ENCODE results near the gene BTD. TPM values are rescaled to one million over a fixed set of nuclear protein-coding genes. Genes with fewer than 3 reads are reported as not detected.

Gene BTD, protein sequence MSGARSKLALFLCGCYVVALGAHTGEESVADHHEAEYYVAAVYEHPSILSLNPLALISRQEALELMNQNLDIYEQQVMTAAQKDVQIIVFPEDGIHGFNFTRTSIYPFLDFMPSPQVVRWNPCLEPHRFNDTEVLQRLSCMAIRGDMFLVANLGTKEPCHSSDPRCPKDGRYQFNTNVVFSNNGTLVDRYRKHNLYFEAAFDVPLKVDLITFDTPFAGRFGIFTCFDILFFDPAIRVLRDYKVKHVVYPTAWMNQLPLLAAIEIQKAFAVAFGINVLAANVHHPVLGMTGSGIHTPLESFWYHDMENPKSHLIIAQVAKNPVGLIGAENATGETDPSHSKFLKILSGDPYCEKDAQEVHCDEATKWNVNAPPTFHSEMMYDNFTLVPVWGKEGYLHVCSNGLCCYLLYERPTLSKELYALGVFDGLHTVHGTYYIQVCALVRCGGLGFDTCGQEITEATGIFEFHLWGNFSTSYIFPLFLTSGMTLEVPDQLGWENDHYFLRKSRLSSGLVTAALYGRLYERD
- 10 to 100 TPM in 1 of 2 donors, 1 to 10 TPM in 1; 5.1 to 10.6 TPM for polyA plus RNA-seq

DNA sequence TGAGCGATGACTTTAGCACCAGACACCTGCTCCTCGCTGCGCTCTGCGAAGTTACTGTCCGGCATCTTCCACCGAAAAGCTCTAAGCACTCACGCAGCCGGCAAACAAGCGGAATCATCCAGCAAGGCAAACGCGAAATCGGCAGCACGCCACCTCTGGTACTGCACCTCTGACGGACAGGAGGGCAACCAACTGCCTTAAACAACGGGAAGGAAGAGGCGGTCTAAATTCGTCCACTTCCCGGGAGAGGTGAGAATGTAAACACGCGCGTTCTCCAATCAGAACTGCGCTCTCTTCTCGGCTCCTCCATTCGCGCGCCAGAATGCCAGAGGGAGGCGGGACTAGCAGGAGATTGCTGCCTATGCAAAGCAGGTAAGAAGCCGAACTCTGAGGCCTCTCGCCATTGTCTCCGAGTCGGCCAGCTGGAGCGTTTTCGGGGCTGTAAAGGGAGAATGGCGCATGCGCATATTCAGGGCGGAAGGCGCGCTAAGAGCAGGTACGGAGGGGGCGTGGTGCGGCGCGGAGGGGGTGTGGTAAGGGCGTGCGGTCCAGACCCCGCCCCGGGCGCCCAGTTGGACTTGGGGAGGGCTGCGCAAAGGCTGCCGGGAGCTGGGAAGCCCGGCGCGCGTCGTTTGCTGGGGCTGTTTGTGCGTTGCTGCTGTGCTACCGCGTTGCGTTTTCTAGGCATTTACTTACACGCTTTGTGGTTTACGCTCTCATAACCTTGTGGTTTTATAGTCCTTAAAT lies at the start of gene BTD, which contains the start of gene HACL1:
TSS of gene BTD (plus strand) at position 347 of the 747 bp plus-strand sequence. CDS start 33,695 bp downstream, outside the sequence.
TSS of gene HACL1 (minus strand) at position 171 of the 747 bp plus-strand sequence. CDS start at position 65, 106 bp downstream.
- 0 to 1% methylated on average over 59 to 61 of the region's 61 CpGs for WGBS, 2 donors
- no peaks in the 10 kb centered on the region for H3K36me3 ChIP-seq (ENCODE audit: control insufficient read depth in 2 of 2, insufficient read depth in 2 of 2, low read length in 1 of 2)
- peak within 1 kb of the TSS; percentile 84 to 86 for H3K4me3 ChIP-seq (ENCODE audit: low read depth in 1 of 2, low read length in 2 of 2)
- peak within 1 kb of the TSS; percentile 82 to 89 for H3K27ac ChIP-seq (ENCODE audit: low read depth in 2 of 2, low read length in 1 of 2)
- H3K4me1 ChIP-seq (ENCODE audit: control insufficient read depth in 2 of 2, insufficient read depth in 2 of 2, low read length in 1 of 2) = peaks cover 0 to 3% of the 10 kb centered on the region in 2 donors
- no peaks in the 10 kb centered on the region for H3K27me3 ChIP-seq (ENCODE audit: control insufficient read depth in 1 of 2, insufficient read depth in 2 of 2, low read length in 2 of 2)
- H3K9me3 ChIP-seq (ENCODE audit: control insufficient read depth in 2 of 2, insufficient read depth in 1 of 2, low read depth in 1 of 2, low read length in 1 of 2) = no peaks in the 10 kb centered on the region

DNA sequence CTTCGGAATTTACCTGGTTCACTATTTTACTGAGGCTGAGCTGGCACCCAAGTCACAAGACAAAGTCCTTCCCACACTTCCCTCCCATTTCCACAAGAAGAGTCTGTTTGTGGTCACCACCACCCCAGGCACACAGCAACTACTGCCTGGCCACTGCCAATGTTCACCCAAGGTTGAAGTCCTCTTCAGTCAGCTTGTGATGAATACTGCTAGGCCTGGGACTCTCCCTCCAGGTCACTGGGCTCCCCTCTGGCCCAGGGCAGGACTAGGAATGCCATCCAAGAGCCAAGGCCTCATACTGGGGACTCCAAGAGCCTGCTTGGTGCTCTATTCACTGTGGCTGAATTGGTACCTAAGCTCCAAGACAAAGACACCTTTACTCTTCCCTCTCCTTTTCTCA lies 49.6 kb upstream of the BTD start:
- Histone ChIP-seq H3K4me1 (ENCODE audit: control insufficient read depth in 2 of 2, insufficient read depth in 2 of 2, low read length in 1 of 2) (peaks cover 0 to 2% of the 10 kb centered on the region in 2 donors), H3K27me3 (ENCODE audit: control insufficient read depth in 1 of 2, insufficient read depth in 2 of 2, low read length in 2 of 2) (no peaks in the 10 kb centered on the region), H3K27ac (ENCODE audit: low read depth in 2 of 2, low read length in 1 of 2) (no peak overlapping the region), H3K9me3 (ENCODE audit: control insufficient read depth in 2 of 2, insufficient read depth in 1 of 2, low read depth in 1 of 2, low read length in 1 of 2) (no peaks in the 10 kb centered on the region), H3K4me3 (ENCODE audit: low read depth in 1 of 2, low read length in 2 of 2) (no peak overlapping the region), H3K36me3 (ENCODE audit: control insufficient read depth in 2 of 2, insufficient read depth in 2 of 2, low read length in 1 of 2) (no peaks in the 10 kb centered on the region)
- 81 to 87% methylated on average over 1 of the region's 1 CpG for WGBS, 2 donors

DNA sequence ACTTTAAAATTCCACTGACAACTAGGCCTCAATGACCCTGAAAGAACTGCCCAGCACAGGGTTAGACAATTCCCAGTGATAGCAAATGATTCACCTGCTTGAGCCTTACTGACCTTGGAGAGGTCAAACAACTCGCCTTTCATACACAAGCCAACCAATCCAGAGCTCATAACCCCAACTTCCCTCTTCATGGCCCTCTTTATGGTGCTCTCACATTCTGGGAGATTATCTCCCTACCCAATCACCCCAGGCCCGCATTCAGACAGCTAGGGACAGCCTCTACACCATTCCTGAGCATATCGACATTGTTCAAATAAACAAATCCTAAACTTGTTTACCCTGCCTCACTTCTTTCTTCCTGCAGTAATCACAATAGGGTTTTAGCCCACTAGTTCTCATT lies 47.8 kb upstream of the BTD start:
- Histone ChIP-seq H3K4me1 (ENCODE audit: control insufficient read depth in 2 of 2, insufficient read depth in 2 of 2, low read length in 1 of 2) (peaks cover 0 to 2% of the 10 kb centered on the region in 2 donors), H3K9me3 (ENCODE audit: control insufficient read depth in 2 of 2, insufficient read depth in 1 of 2, low read depth in 1 of 2, low read length in 1 of 2) (no peaks in the 10 kb centered on the region), H3K27me3 (ENCODE audit: control insufficient read depth in 1 of 2, insufficient read depth in 2 of 2, low read length in 2 of 2) (no peaks in the 10 kb centered on the region), H3K36me3 (ENCODE audit: control insufficient read depth in 2 of 2, insufficient read depth in 2 of 2, low read length in 1 of 2) (no peaks in the 10 kb centered on the region), H3K4me3 (ENCODE audit: low read depth in 1 of 2, low read length in 2 of 2) (no peak overlapping the region), H3K27ac (ENCODE audit: low read depth in 2 of 2, low read length in 1 of 2) (no peak overlapping the region)
- 80 to 83% methylated on average over 3 of the region's 3 CpGs for WGBS, 2 donors

DNA sequence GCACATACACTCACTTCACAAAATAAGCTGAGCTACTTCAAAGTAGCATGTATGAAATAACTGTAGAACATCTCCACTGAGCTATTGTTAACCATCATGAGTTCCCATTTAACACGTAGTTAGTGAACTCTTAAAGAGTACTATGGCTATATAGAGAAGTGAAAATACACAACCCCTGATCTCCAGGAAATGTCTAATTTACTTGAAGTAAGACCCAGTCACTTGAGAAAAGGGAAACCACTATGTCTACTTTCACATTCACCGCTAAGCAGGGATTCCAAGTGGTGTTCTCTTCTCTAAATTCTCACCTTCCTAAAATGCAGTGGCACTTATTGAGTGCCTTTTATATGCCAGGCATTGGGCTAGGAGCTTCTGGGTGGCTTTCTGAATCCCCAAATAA lies 45.0 kb upstream of the BTD start:
- 66 to 72% methylated on average over 2 of the region's 2 CpGs for WGBS, 2 donors
- H3K36me3 ChIP-seq (ENCODE audit: control insufficient read depth in 2 of 2, insufficient read depth in 2 of 2, low read length in 1 of 2) = no peaks in the 10 kb centered on the region

DNA sequence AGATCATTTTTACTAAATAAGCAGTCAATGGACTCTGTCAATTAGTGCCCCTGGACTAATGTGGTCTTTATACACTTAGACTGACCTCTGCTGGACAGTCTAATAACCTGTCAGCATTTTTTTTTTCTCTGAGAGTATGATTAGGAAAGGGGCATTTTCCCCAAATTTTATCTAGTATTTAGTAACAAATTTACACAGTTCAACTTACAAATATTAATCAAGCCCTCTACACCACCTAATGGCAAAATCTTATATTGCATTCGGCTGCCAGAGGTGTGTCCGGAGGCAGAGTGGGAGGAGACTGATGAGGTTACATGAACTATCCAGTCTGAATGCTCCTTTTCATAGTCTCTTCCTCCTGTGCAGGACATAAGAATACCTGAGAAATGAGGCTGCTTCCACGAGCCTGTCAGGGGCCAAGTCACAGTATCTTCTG lies 44.0 kb upstream of the BTD start:
- no peak overlapping the region for H3K27ac ChIP-seq (ENCODE audit: low read depth in 2 of 2, low read length in 1 of 2)
- H3K9me3 ChIP-seq (ENCODE audit: control insufficient read depth in 2 of 2, insufficient read depth in 1 of 2, low read depth in 1 of 2, low read length in 1 of 2) = no peaks in the 10 kb centered on the region
- H3K4me3 ChIP-seq (ENCODE audit: low read depth in 1 of 2, low read length in 2 of 2) = no peak overlapping the region
- H3K36me3 ChIP-seq (ENCODE audit: control insufficient read depth in 2 of 2, insufficient read depth in 2 of 2, low read length in 1 of 2) = no peaks in the 10 kb centered on the region
- WGBS, 2 donors = 2 to 3% methylated on average over 3 of the region's 3 CpGs
- no peaks in the 10 kb centered on the region for H3K27me3 ChIP-seq (ENCODE audit: control insufficient read depth in 1 of 2, insufficient read depth in 2 of 2, low read length in 2 of 2)
- H3K4me1 ChIP-seq (ENCODE audit: control insufficient read depth in 2 of 2, insufficient read depth in 2 of 2, low read length in 1 of 2) = no peaks in the 10 kb centered on the region

More for the DNA sequence above, 45.0 kb upstream of the BTD start:
- H3K4me3 ChIP-seq (ENCODE audit: low read depth in 1 of 2, low read length in 2 of 2) = no peak overlapping the region
- H3K27me3 ChIP-seq (ENCODE audit: control insufficient read depth in 1 of 2, insufficient read depth in 2 of 2, low read length in 2 of 2) = no peaks in the 10 kb centered on the region
- no peaks in the 10 kb centered on the region for H3K9me3 ChIP-seq (ENCODE audit: control insufficient read depth in 2 of 2, insufficient read depth in 1 of 2, low read depth in 1 of 2, low read length in 1 of 2)
- no peak overlapping the region for H3K27ac ChIP-seq (ENCODE audit: low read depth in 2 of 2, low read length in 1 of 2)
- H3K4me1 ChIP-seq (ENCODE audit: control insufficient read depth in 2 of 2, insufficient read depth in 2 of 2, low read length in 1 of 2) = no peaks in the 10 kb centered on the region

DNA sequence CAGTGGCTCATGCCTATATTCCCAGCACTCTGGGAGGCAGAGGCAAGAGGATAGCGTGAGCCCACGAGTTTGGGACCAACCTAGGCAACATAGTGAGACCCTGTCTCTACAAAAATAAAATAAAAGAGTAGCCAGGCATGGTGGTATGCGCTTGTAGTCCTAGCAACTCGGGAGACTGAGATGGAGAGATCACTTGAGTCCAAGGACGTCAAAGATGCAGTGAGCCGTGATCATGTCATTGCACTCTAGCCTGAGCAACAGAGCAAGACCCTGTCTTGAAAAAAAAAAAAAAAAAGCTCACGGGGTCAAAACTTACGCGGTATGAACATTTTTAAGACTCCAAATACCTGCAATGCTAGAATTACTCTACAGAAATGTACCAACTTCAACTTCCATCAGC lies 43.0 kb upstream of the BTD start:
- Histone ChIP-seq H3K27ac (ENCODE audit: low read depth in 2 of 2, low read length in 1 of 2) (no peak overlapping the region), H3K27me3 (ENCODE audit: control insufficient read depth in 1 of 2, insufficient read depth in 2 of 2, low read length in 2 of 2) (no peaks in the 10 kb centered on the region), H3K4me1 (ENCODE audit: control insufficient read depth in 2 of 2, insufficient read depth in 2 of 2, low read length in 1 of 2) (no peaks in the 10 kb centered on the region), H3K36me3 (ENCODE audit: control insufficient read depth in 2 of 2, insufficient read depth in 2 of 2, low read length in 1 of 2) (peaks cover 0 to 8% of the 10 kb centered on the region in 2 donors), H3K4me3 (ENCODE audit: low read depth in 1 of 2, low read length in 2 of 2) (no peak overlapping the region), H3K9me3 (ENCODE audit: control insufficient read depth in 2 of 2, insufficient read depth in 1 of 2, low read depth in 1 of 2, low read length in 1 of 2) (no peaks in the 10 kb centered on the region)
- whole genome bisulfite sequencing, 2 donors = 91 to 94% methylated on average over 9 of the region's 9 CpGs

DNA sequence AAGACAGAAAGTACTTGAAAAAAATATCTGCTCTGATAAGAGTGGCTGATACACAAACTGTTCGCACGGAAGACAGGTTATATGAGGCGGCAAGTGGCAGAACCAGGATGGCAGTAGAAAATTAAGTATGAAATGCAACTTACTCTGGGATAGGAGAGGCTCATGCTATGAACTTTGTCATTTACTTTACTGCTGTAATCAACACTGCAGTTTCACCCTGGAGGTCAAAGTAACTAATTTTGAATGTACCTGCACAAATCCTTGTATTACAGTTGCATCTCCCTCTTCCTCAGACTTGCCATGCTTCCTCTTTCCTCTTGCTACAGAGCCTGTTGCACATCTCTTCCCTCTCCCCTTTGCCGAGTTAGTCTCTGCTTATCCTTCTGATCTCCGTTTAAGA lies 39.0 kb upstream of the BTD start:
- Histone ChIP-seq H3K27me3 (ENCODE audit: control insufficient read depth in 1 of 2, insufficient read depth in 2 of 2, low read length in 2 of 2) (no peaks in the 10 kb centered on the region), H3K4me3 (ENCODE audit: low read depth in 1 of 2, low read length in 2 of 2) (no peak overlapping the region), H3K9me3 (ENCODE audit: control insufficient read depth in 2 of 2, insufficient read depth in 1 of 2, low read depth in 1 of 2, low read length in 1 of 2) (no peaks in the 10 kb centered on the region), H3K27ac (ENCODE audit: low read depth in 2 of 2, low read length in 1 of 2) (no peak overlapping the region), H3K36me3 (ENCODE audit: control insufficient read depth in 2 of 2, insufficient read depth in 2 of 2, low read length in 1 of 2) (peaks cover 2 to 10% of the 10 kb centered on the region in 2 donors), H3K4me1 (ENCODE audit: control insufficient read depth in 2 of 2, insufficient read depth in 2 of 2, low read length in 1 of 2) (no peaks in the 10 kb centered on the region)
- WGBS, 2 donors = 76 to 79% methylated on average over 5 of the region's 5 CpGs

DNA sequence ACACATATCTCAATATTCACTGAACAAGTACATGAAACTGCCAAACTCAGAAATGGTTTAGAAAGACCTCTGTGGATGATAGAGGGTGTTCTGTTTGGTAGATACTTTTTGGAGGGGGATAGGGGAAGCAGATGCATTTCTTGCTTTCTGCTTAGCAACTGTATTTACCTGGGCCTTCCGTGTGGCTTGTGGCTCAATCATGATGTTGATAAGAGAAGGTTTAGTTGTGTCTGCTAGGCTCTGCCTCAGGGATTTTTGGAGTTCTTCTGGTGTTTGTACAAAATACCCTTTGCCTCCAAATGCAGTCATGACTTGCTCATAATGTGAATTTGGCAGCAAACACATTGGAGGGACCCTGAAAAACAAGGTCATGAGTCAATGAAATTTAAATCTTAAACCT lies 38.4 kb upstream of the BTD start:
- WGBS, 2 donors = 48 to 66% methylated on average over 1 of the region's 1 CpG

DNA sequence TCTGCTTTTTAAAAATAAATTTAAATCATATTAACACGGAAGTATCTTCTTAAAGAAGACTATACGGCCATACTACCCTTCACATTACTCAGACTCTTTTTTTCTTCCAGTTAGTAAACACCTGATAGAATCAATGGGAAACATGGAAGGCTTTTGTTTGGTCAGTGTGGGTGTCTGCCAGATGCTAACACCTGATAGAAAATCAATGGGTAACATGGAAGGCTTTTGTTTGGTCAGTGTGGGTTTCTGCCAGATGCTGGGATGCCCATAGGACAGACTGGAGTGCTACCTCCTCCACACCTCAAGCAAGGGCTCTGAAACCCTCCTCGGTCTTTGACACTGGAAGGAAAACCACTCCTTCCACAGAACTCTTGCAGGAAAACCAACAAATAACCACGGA lies 29.4 kb upstream of the BTD start:
- Histone ChIP-seq H3K9me3 (ENCODE audit: control insufficient read depth in 2 of 2, insufficient read depth in 1 of 2, low read depth in 1 of 2, low read length in 1 of 2) (no peaks in the 10 kb centered on the region), H3K36me3 (ENCODE audit: control insufficient read depth in 2 of 2, insufficient read depth in 2 of 2, low read length in 1 of 2) (peaks cover 4 to 5% of the 10 kb centered on the region in 2 donors), H3K4me1 (ENCODE audit: control insufficient read depth in 2 of 2, insufficient read depth in 2 of 2, low read length in 1 of 2) (no peaks in the 10 kb centered on the region), H3K27me3 (ENCODE audit: control insufficient read depth in 1 of 2, insufficient read depth in 2 of 2, low read length in 2 of 2) (no peaks in the 10 kb centered on the region), H3K4me3 (ENCODE audit: low read depth in 1 of 2, low read length in 2 of 2) (no peak overlapping the region), H3K27ac (ENCODE audit: low read depth in 2 of 2, low read length in 1 of 2) (no peak overlapping the region)
- 66 to 86% methylated on average over 4 of the region's 4 CpGs for WGBS, 2 donors

More for the DNA sequence above, 38.4 kb upstream of the BTD start:
- H3K27me3 ChIP-seq (ENCODE audit: control insufficient read depth in 1 of 2, insufficient read depth in 2 of 2, low read length in 2 of 2) = no peaks in the 10 kb centered on the region
- H3K4me1 ChIP-seq (ENCODE audit: control insufficient read depth in 2 of 2, insufficient read depth in 2 of 2, low read length in 1 of 2) = no peaks in the 10 kb centered on the region
- no peak overlapping the region for H3K27ac ChIP-seq (ENCODE audit: low read depth in 2 of 2, low read length in 1 of 2)
- no peaks in the 10 kb centered on the region for H3K9me3 ChIP-seq (ENCODE audit: control insufficient read depth in 2 of 2, insufficient read depth in 1 of 2, low read depth in 1 of 2, low read length in 1 of 2)
- H3K4me3 ChIP-seq (ENCODE audit: low read depth in 1 of 2, low read length in 2 of 2) = no peak overlapping the region
- peaks cover 4 to 11% of the 10 kb centered on the region in 2 donors for H3K36me3 ChIP-seq (ENCODE audit: control insufficient read depth in 2 of 2, insufficient read depth in 2 of 2, low read length in 1 of 2)

Measured in esophagus (tissue), 2 donors.